ENCODE data around the gene ZNF511. TPM values are rescaled to one million over a fixed set of nuclear protein-coding genes. Genes with fewer than 3 reads are reported as not detected.

The ZNF511 gene
- total RNA-seq, 1 experiment from 2014 or later: 44.7 TPM

DNA sequence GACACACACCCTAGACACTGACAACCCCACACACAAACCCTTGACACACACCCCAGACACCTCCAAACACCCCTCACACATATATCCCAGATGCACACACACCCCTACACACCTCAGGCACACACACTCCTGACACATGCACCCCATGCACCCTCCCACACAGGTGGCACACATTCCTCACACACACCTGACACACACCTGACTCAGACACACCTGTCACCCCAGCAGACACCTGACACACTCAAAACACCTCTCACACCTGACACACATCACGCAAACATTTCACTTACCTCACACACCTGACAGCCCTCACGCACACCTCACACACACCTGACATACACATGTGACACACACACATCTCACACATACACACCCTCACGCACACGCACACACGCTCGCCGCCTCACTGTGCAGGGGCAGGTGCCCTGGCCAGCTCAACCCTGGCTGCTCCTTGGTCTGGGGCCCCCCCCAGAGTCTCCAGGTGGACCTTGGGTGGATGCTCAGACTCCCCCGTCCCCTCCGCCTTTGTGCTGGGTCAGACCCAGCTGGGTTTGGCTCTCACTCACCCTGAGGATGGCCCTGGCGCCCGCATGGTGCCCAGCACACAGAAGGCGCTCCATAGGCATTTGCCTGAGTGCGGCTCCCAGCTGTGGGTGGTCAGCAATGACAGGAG is 31.1 kb downstream of the ZNF511 start:
- H3K9me3 ChIP-seq (ENCODE audit: insufficient read depth, low read depth): no peaks in the 10 kb centered on the region
- H4K20me1 ChIP-seq (ENCODE audit: insufficient read depth): no peaks in the 10 kb centered on the region
- ChIA-PET CTCF (no interaction called here), POLR2A (ENCODE audit: unreplicated experiment) (no interaction called here)
- DNase-seq: no peak
- TF ChIP-seq, protein P1, sequence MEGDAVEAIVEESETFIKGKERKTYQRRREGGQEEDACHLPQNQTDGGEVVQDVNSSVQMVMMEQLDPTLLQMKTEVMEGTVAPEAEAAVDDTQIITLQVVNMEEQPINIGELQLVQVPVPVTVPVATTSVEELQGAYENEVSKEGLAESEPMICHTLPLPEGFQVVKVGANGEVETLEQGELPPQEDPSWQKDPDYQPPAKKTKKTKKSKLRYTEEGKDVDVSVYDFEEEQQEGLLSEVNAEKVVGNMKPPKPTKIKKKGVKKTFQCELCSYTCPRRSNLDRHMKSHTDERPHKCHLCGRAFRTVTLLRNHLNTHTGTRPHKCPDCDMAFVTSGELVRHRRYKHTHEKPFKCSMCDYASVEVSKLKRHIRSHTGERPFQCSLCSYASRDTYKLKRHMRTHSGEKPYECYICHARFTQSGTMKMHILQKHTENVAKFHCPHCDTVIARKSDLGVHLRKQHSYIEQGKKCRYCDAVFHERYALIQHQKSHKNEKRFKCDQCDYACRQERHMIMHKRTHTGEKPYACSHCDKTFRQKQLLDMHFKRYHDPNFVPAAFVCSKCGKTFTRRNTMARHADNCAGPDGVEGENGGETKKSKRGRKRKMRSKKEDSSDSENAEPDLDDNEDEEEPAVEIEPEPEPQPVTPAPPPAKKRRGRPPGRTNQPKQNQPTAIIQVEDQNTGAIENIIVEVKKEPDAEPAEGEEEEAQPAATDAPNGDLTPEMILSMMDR (conservative IDR thresholded peaks at IDR 0.05): no peak
- TF ChIP-seq EZH2 (IDR thresholded peaks at IDR 0.05; ENCODE audit: low read depth): no peak
- intact Hi-C loops (cut with micrococcal nuclease; ENCODE audit: unreplicated experiment): no loop called here
- no peaks in the 10 kb centered on the region for H3K9me2 ChIP-seq (ENCODE audit: insufficient read depth)
- H3K27me3 ChIP-seq (ENCODE audit: insufficient read depth, low read depth): no peaks in the 10 kb centered on the region
- H3K4me2 ChIP-seq: no peak overlapping the region
- H3K27ac ChIP-seq: no peak overlapping the region
- H3K79me2 ChIP-seq (ENCODE audit: low read depth): no peaks in the 10 kb centered on the region
- no peaks in the 10 kb centered on the region for H3F3A ChIP-seq (ENCODE audit: insufficient read depth, low read depth)
- no peak overlapping the region for H2AFZ ChIP-seq
- no peaks in the 10 kb centered on the region for H3K36me3 ChIP-seq (ENCODE audit: low read depth)
- H3K4me3 ChIP-seq: no peak overlapping the region
- H3K4me1 ChIP-seq (replicated peaks; ENCODE audit: insufficient read depth): no peaks in the 10 kb centered on the region
- BruUV-seq (replicated peaks): no TSS peak

DNA sequence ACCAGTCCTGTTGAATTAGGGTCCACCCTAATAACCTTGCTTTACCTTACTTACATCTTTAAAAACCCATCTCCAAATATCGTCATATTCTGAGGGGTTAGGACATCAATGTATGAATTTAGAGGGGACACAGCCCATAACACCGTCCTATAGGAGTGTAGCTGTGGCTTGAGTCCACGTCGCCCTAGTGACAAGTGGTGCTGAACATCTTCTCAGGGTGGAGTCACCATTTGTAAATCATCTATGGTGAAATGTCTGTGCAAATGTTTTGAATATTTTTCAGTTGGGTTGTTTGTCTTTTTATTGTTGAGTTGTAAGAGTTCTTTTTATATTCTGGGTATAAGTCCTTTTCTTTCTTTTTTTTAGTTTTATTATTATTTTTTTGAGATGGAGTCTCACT is 33.3 kb downstream of the ZNF511 start:
- no peaks in the 10 kb centered on the region for H3K9me3 ChIP-seq (ENCODE audit: insufficient read depth, low read depth)
- no peak overlapping the region for H3K27ac ChIP-seq
- H3K9me2 ChIP-seq (ENCODE audit: insufficient read depth): no peaks in the 10 kb centered on the region
- TF ChIP-seq, protein P1 (conservative IDR thresholded peaks at IDR 0.05): no peak
- TF ChIP-seq EZH2 (IDR thresholded peaks at IDR 0.05; ENCODE audit: low read depth): no peak
- DNase-seq: no peak
- H3K79me2 ChIP-seq (ENCODE audit: low read depth): no peaks in the 10 kb centered on the region
- intact Hi-C loops (cut with micrococcal nuclease; ENCODE audit: unreplicated experiment): no loop called here
- no TSS peak for BruUV-seq (replicated peaks)
- no peak overlapping the region for H3K4me2 ChIP-seq
- no peaks in the 10 kb centered on the region for H3F3A ChIP-seq (ENCODE audit: insufficient read depth, low read depth)
- H3K4me1 ChIP-seq (replicated peaks; ENCODE audit: insufficient read depth): no peaks in the 10 kb centered on the region
- H3K27me3 ChIP-seq (ENCODE audit: insufficient read depth, low read depth): no peaks in the 10 kb centered on the region
- H3K4me3 ChIP-seq: no peak overlapping the region
- no peak overlapping the region for H2AFZ ChIP-seq
- no peaks in the 10 kb centered on the region for H4K20me1 ChIP-seq (ENCODE audit: insufficient read depth)
- POLR2A ChIA-PET (ENCODE audit: unreplicated experiment): no interaction called here
- CTCF ChIA-PET: no interaction called here
- H3K36me3 ChIP-seq (ENCODE audit: low read depth): no peaks in the 10 kb centered on the region

DNA sequence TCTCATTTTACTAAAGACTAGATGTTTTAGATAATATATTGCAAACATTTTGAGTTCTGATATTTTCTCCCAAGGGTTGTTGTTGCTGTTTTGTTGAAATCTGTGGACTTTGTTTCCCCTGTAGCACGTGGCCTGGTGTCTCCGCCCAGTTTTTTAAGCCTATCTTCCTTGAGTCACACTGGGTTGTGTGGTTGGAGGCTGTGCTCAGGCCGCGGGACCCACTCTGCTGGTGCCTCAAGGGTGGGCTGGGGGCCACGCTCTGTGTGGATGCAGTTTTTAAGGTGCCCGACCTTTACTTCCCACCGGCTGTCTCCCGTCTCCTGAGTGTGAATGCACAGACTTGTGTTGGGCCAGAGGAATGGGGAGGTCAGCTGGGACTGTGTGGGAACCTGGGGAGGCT is 34.2 kb downstream of the ZNF511 start:
- DNase-seq: no peak
- Histone ChIP-seq H3K9me2 (ENCODE audit: insufficient read depth) (no peaks in the 10 kb centered on the region), H2AFZ (no peak overlapping the region), H3K4me3 (no peak overlapping the region), H3K4me2 (no peak overlapping the region), H3K79me2 (ENCODE audit: low read depth) (no peaks in the 10 kb centered on the region), H3K4me1 (replicated peaks; ENCODE audit: insufficient read depth) (no peaks in the 10 kb centered on the region), H3K9me3 (ENCODE audit: insufficient read depth, low read depth) (no peaks in the 10 kb centered on the region), H4K20me1 (ENCODE audit: insufficient read depth) (no peaks in the 10 kb centered on the region), H3K36me3 (ENCODE audit: low read depth) (no peaks in the 10 kb centered on the region), H3F3A (ENCODE audit: insufficient read depth, low read depth) (no peaks in the 10 kb centered on the region), H3K27ac (no peak overlapping the region), H3K27me3 (ENCODE audit: insufficient read depth, low read depth) (no peaks in the 10 kb centered on the region)
- POLR2A ChIA-PET (ENCODE audit: unreplicated experiment): no interaction called here
- intact Hi-C loops (cut with micrococcal nuclease; ENCODE audit: unreplicated experiment): no loop called here
- BruUV-seq (replicated peaks): no TSS peak
- CTCF ChIA-PET: no interaction called here
- no peak for TF ChIP-seq EZH2 (IDR thresholded peaks at IDR 0.05; ENCODE audit: low read depth)
- TF ChIP-seq, protein P1 (conservative IDR thresholded peaks at IDR 0.05): no peak
